A673 (cell line): Measurements from ENCODE around the gene IL6R. TPM values are rescaled to one million over a fixed set of nuclear protein-coding genes. Genes with fewer than 3 reads are reported as not detected.

Experiments used
- BruUV-seq: library from RNA; stranded (reverse); fragments of 400-500 nt; replicated peaks from 2 replicates; lab custom pipeline; 2021; lab: Mats Ljungman, UMichigan
- CTCF ChIA-PET: fragments of 300-600 bp; sonication (Branson Sonifier 250); formaldehyde crosslinking; loops from one replicate; lab custom pipeline; 2022; ENCODE audit warnings: antibody characterized with exemption; lab: Charles Lee
- POLR2A ChIA-PET: fragments of 300-600 bp; sonication (Branson Sonifier 250); formaldehyde crosslinking; loops from one replicate; lab custom pipeline; 2022; ENCODE audit warnings: antibody characterized with exemption; ENCODE audit not compliant: low non-redundant PET; lab: Charles Lee
- DNase-seq: peaks from one replicate; pipeline ENCODE4 v3.0.0-alpha.2; 2015; ENCODE audit warnings: low spot score
- H3K27ac ChIP-seq: fragments of 200-600 bp; sonication (generic); 2 replicates; pipeline ENCODE4 v1.5.1; 2016; ENCODE audit warnings: mixed run types, low read depth, mild to moderate bottlenecking, mixed read lengths, antibody characterized with exemption, low read length; ENCODE audit not compliant: poor library complexity, severe bottlenecking
- H3K27me3 ChIP-seq: fragments of 200-600 bp; sonication (generic); replicated peaks from 2 replicates; pipeline ENCODE4 v1.6.1; 2017; ENCODE audit warnings: mixed run types, low read depth, mild to moderate bottlenecking, mixed read lengths, antibody characterized with exemption, low read length; ENCODE audit not compliant: insufficient read depth, poor library complexity
- H3K36me3 ChIP-seq: fragments of 200-600 bp; sonication (generic); 2 replicates; pipeline ENCODE4 v1.6.1; 2016; ENCODE audit warnings: mixed run types, mild to moderate bottlenecking, mixed read lengths, antibody characterized with exemption, low read length; ENCODE audit not compliant: insufficient read depth, poor library complexity, severe bottlenecking
- H3K4me1 ChIP-seq: fragments of 200-600 bp; sonication (generic); 2 replicates; pipeline ENCODE4 v1.6.1; 2017; ENCODE audit warnings: mixed run types, mild to moderate bottlenecking, mixed read lengths, antibody characterized with exemption, low read length; ENCODE audit not compliant: insufficient read depth, poor library complexity, severe bottlenecking
- H3K4me3 ChIP-seq: fragments of 200-600 bp; sonication (generic); 2 replicates; pipeline ENCODE4 v1.5.1; 2016; ENCODE audit warnings: low read depth, mixed run types, mild to moderate bottlenecking, mixed read lengths, low read length; ENCODE audit not compliant: poor library complexity, severe bottlenecking
- H3K9me3 ChIP-seq: fragments of 200-600 bp; sonication (generic); 2 replicates; pipeline ENCODE4 v1.6.1; 2016; ENCODE audit warnings: mixed run types, low read depth, mild to moderate bottlenecking, mixed read lengths, antibody characterized with exemption, low read length; ENCODE audit not compliant: poor library complexity, severe bottlenecking
- CTCF ChIP-seq: fragments of 300-800, 200-600 bp; sonication (generic); conservative IDR thresholded peaks from 2 replicates; pipeline ENCODE4 v1.5.1; 2017; ENCODE audit warnings: low read depth, mild to moderate bottlenecking, antibody characterized with exemption, low read length, moderate library complexity, mixed read lengths
- EZH2 ChIP-seq: fragments of 200-600 bp; sonication (generic); IDR thresholded peaks from 2 replicates; pipeline ENCODE4 v1.6.1; 2017; ENCODE audit warnings: borderline replicate concordance, low read depth, mild to moderate bottlenecking, mixed read lengths, antibody characterized with exemption, low read length; ENCODE audit not compliant: poor library complexity, severe bottlenecking
- intact Hi-C: fragments of 100-400 bp; cut with micrococcal nuclease; formaldehyde crosslinking; loops from one replicate; pipeline ENCODE4 v1.10.0; 2022; ENCODE audit not compliant: unreplicated experiment
- total RNA-seq: library from RNA; stranded (reverse); gene quantifications from 2 replicates; pipeline ENCODE4 v1.2.3, GENCODE V29; 2021

The IL6R gene
- total RNA-seq, 1 experiment from 2014 or later, result 1.9 TPM

GRCh38 chr1:154453574-154454352, 48.6 kb downstream of the IL6R start:
- intact Hi-C loops, result no loop called here
- DNase-seq, result no peak
- no peaks in the 10 kb centered on the region for H3K36me3 ChIP-seq
- peaks cover under 1% of the 10 kb centered on the region for H3K4me1 ChIP-seq
- TF ChIP-seq CTCF (no peak), EZH2 (no peak)
- H3K27me3 ChIP-seq, result no peaks in the 10 kb centered on the region
- BruUV-seq, result no TSS peak
- no peak overlapping the region for H3K4me3 ChIP-seq
- CTCF ChIA-PET, result no interaction called here
- H3K9me3 ChIP-seq, result no peaks in the 10 kb centered on the region
- POLR2A ChIA-PET, result no interaction called here
- no peak overlapping the region for H3K27ac ChIP-seq

GRCh38 chr1:154454386-154455120, 49.4 kb downstream of the IL6R start:
- ChIA-PET POLR2A (no interaction called here), CTCF (interaction anchor here (0.5 kb wide), 1 partner anchor 541 kb away, joined by 7 read pairs; no protein-coding TSS in a partner anchor)
- H3K9me3 ChIP-seq, result no peaks in the 10 kb centered on the region
- no peaks in the 10 kb centered on the region for H3K4me1 ChIP-seq
- no peaks in the 10 kb centered on the region for H3K36me3 ChIP-seq
- H3K27me3 ChIP-seq, result no peaks in the 10 kb centered on the region
- H3K27ac ChIP-seq, result no peak overlapping the region
- DNase-seq, result no peak
- no peak overlapping the region for H3K4me3 ChIP-seq
- no TSS peak for BruUV-seq
- intact Hi-C loops, result no loop called here
- TF ChIP-seq CTCF, result no peak
- TF ChIP-seq EZH2, result no peak

- no peaks in the 10 kb centered on the region for H3K36me3 ChIP-seq
- no peaks in the 10 kb centered on the region for H3K27me3 ChIP-seq
- ChIA-PET POLR2A (no interaction called here), CTCF (no interaction called here)
- H3K4me3 ChIP-seq, result no peak overlapping the region
- intact Hi-C loops, result no loop called here
- BruUV-seq, result no TSS peak
- no peaks in the 10 kb centered on the region for H3K9me3 ChIP-seq
- H3K27ac ChIP-seq, result no peak overlapping the region
- H3K4me1 ChIP-seq, result no peaks in the 10 kb centered on the region
- DNase-seq, result no peak
- TF ChIP-seq CTCF, result no peak
- no peak for TF ChIP-seq EZH2
Observed at GRCh38 chr1:154456631-154457030, 51.5 kb downstream of the IL6R start.
